GM21381 (cell line): ENCODE results near the gene ARHGEF16.

Source experiments
- ATAC-seq: cut with Tn5 transposase; IDR thresholded peaks from one replicate; pipeline ENCODE4 v1.9.1; 2021; ENCODE audit warnings: mild to moderate bottlenecking, moderate library complexity; ENCODE audit not compliant: unreplicated experiment

ARHGEF16 gene

GRCh38 chr1:3453891-3454810 is at the start of gene ARHGEF16:
ARHGEF16 (plus strand) TSS chr1:3454665; CDS start chr1:3463085, 8,420 bp downstream.
- no peak for ATAC-seq

DNA sequence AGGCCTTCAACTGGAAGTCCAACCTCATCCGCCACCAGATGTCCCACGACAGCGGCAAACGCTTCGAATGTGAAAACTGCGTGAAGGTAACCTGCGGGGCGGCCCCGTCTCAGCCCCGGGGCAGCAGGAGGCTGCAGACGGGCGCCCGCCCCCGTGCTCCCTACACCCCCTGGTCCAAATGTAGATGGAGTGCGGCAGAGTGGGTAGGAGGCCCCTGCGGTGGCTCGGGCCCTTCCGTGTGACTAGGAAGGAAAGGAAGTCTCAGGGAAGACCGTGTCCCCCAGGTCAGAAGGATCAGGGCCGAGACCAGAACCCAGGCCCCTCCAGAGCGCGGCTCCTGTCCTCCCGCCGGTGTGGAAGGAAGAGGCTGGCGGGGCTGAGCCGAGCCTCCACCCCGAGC is 49.7 kb upstream of the ARHGEF16 start:
- ATAC-seq = no peak

DNA sequence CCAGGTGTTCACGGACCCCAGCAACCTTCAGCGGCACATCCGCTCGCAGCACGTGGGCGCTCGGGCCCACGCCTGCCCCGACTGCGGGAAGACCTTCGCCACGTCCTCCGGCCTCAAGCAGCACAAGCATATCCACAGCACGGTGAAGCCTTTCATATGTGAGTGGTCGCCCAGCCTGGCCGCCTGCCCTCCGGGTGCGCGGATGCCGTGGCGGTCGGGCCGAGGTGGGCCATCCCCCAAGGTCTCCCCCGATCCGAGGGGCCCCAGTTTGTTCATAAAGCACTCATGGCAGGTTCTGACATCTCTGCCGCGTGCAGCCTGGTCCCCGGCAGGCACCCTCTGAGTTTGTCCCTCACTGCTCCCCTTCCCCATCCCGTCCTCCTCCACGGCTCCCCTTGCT is 49.0 kb upstream of the ARHGEF16 start:
- no peak for ATAC-seq

GRCh38 chr1:3405974-3406867 is 48.2 kb upstream of the ARHGEF16 start:
- no peak for ATAC-seq

DNA sequence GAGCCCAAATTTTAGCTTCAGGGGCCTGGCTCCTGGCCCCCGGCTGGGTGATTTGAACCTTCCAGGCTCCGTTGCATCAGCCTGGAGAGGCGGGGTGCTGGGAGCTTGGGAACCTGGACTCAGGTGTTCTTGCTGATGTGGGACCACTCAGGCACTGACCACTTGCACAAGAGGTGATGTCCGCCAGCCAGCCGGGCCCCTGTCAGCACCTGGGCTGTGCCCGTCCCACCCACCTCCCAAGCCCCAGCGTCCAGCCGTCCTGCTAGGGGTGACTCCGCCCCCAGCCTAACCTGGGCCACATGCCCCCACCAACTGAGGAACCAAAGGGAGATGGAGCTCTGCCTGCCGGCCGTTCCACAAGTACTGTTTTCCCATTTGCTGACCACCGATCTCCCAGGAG is 47.4 kb upstream of the ARHGEF16 start:
- no peak for ATAC-seq

DNA sequence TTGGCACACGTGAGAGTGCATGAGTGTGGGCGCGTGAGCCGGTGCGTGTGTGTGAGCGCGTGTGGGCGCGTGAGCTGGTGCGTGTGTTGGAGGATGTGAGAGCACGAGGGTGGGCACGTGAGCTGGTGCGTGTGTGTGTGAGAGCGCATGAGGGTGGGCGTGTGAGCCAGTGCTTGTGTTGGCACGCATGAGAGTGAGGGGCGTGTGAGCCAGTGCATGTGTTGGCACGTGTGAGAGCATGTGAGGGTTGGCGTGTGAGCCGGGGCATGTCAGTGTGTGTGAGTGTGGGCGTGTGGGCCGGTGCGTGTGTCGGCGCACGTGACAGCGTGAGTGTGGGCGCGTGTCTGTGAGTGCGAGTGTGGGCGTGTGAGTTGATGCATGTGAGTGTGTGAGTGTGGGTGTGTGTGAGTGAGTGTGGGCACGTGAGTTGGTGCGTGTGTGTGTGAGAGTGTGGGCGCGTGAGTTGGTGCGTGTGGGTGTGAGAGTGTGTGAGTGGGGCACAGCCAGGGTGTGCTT is 45.7 kb upstream of the ARHGEF16 start:
- no peak for ATAC-seq

DNA sequence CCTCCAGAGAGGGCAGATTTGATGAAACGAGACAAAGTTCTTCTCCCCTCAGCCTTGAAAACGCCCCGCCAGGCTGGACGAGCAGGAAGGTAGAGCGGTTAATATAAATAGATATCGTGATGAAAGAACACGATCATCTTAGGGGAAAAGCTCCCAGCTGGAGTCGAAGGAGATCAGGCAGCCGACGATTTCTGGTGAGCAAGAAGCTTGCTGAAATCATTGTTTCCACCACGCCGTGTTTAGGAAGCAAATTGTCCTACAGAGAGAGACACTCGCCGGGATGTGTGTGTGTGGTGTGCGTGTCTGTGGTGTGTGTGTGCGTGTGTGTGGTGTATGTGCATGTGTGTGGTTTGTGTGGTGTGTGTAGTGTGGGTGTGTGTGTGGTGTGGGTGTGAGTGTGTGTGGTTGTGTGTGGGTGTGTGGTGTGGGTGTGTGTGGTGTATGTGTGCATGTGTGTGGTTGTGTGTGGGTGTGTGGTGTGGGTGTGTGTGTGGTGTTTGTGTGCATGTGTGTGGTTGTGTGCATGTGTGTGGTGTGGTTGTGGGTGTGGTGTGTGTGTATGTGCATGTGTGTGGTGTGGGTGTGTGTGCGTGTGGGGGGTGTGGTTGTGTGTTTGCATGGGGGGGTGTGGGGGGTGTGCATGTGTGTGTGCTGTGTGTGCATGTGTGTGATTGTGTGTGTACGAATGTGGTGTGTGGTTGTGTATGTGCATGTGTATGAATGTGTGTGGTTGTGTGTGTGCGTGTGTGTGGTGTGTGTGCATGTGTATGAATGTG is 44.9 kb upstream of the ARHGEF16 start:
- no peak for ATAC-seq

GRCh38 chr1:3410142-3410925 is 44.1 kb upstream of the ARHGEF16 start:
- ATAC-seq = no peak

- no peak for ATAC-seq
These were observed 42.7 kb upstream of the ARHGEF16 start for GRCh38 chr1:3411806-3412205.

DNA sequence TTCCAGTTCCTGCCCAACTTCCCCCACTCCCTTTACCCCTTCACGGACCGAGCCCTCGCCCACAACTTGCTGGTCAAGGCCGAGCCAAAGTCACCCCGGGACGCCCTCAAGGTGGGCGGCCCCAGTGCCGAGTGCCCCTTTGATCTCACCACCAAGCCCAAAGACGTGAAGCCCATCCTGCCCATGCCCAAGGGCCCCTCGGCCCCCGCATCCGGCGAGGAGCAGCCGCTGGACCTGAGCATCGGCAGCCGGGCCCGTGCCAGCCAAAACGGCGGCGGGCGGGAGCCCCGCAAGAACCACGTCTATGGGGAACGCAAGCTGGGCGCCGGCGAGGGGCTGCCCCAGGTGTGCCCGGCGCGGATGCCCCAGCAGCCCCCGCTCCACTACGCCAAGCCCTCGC is 42.1 kb upstream of the ARHGEF16 start:
- ATAC-seq = no peak

GRCh38 chr1:3413975-3414710 is 40.3 kb upstream of the ARHGEF16 start:
- no peak for ATAC-seq

DNA sequence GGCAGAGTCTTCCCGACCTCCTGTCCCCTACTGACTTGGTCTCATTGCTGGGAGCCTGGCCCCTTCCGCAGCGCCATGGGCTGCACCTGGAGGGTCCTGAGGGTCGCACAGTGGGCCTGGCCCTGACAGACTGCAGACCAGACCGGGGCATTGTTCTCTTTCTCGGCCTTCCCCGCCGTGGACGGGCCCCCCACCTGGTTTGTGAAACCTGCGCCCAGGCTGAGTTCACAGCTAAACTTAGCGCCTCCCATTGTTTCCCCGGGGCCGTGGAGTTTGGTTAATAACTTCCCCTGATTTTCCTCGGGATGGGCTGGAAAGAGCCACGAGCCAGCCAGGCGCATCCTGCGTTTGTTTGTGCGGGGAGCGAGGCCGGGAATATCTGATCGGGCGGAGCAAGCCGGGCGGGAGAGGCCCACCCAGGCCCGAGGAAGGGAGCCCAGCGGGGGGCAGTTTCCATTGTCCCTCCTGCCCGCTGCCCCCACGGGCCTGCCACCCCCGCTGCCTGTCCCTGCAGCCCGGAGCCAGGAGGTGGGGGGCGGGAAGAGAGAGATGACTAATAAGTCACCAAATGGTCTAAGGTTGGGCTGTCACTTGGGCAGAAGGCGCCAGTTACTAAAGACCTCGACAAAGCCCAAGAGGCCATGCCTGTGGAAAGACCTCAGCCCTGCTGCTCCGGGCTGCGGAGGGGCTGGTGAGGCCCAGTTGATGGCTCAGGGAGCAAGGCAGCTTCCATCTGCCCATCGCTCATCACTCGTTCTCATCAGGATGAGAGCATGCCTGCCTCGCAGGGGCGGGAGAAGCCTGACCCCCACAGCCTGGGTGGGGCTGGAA is 39.0 kb upstream of the ARHGEF16 start:
- no peak for ATAC-seq

DNA sequence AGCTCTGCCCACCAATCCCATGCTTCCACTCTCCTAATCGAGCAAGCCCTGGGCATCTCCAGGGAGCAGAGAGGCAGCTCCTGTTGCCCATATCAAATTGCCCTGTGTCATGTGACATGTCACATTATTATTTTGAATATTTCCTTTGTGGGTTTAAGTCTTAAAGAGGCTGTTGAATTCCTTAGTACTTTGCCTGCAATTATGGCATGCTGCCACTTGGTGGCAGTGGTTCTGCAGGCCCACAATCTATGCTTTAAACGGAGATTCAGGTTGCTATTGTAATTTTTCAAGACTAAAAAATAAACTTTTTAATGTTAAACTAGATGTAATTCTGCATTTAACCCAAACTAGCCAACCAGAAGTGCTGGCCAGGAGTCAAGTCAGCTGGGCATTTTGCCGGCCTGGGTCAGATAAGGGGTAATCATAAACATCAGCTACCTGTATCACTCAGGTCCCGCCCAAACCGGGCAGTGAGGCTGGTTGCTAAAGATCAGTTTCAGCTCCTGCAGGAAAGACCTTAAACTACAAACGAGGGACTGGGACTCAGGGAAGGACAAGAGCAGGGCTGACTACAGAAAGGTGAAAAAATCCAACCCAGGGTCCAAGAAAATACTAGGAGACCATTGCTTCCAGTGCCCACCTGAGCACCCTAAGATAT is 37.3 kb upstream of the ARHGEF16 start:
- no peak for ATAC-seq

- no peak for ATAC-seq
These were observed 36.5 kb upstream of the ARHGEF16 start for GRCh38 chr1:3417934-3418333.

GRCh38 chr1:3418600-3418999 is 35.9 kb upstream of the ARHGEF16 start:
- no peak for ATAC-seq

- no peak for ATAC-seq
These were observed 34.9 kb upstream of the ARHGEF16 start for GRCh38 chr1:3419415-3420204.
